NCI-H510A (cell line): Measurements from ENCODE around the gene NGDN.

Experiments
- DNase-seq: peaks from one replicate; lab custom pipeline; 2025; lab: John Stamatoyannopoulos, UW

Gene NGDN

GRCh38 chr14:23522643-23523198, 53.2 kb downstream of the NGDN start:
- no peak for DNase-seq

DNA sequence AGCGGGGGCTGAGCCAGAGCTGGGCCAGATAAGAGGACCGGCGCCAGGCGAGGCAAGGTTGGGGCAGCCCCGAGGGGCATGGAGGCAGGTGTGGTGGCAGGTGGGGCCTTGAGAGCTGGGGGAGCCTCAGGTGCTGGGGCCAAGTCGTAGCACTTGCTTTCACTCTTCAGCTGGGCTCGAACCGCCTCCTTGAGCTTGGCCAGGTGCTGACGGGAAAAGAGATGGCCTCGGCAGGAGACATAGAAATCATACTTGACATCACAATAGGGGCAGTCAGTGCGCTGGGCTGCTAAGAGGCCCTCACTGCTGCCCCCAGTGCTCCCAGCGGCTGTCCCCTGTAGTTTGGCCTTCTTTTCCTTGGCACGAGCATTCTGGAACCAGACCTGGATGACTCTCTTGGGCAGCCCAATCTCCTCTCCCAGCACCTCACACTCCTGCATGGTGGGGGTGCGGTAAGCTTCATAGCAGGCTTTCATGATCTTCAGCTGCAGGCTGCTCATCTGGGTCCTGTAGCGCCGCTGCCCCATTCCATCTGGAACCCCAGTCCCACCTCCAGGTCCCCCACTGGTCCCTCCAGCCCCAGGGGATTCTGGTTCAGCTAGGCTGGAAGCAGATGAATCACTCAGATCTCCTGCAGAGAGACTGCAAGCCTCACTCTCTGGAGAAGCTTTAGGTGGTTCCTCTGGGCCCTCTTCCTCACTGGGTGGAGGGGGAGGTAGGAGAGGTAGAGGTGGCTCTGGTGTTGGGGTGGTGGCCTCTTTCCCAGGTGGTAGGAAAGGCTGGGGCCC, 53.9 kb downstream of the NGDN start:
- no peak for DNase-seq

DNA sequence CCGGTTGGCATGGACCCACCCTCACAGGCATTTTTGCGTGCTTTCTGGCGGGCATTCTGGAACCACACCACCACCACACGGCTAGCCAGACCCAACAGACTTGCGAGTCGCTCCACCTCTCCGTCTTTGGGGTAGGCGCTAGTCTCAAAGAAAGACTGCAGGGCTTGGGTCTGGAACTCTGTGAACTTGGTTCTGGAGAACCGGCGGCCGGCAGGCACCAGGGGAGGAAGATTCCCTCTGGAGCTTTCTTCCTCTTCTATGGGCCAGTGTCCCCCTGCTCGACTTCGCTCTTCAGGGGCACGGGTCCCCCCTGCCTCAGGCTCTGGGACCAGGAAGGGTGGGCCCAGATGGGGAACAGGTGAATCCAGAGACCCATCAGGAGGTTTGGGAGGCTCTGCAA, 55.5 kb downstream of the NGDN start:
- DNase-seq = no peak

GRCh38 chr14:23525611-23526010, 56.1 kb downstream of the NGDN start:
- no peak for DNase-seq
